ENCODE results near the gene IL1R2. TPM values are rescaled to one million over a fixed set of nuclear protein-coding genes. Genes with fewer than 3 reads are reported as not detected.

The IL1R2 gene
- total and polyA plus RNA-seq, 2 of the 13 experiments (the other 11 are each of a cell fraction or from before 2014, with no cell fraction given), result 3.6 to 7.3 TPM

- no peak for TF ChIP-seq THAP9 (CRISPR knock-in tag; IDR thresholded peaks at IDR 0.05; ENCODE audit: borderline replicate concordance)
- TF ChIP-seq ZNF431 (CRISPR knock-in tag; IDR thresholded peaks at IDR 0.05; ENCODE audit: borderline replicate concordance, low read depth), result no peak
- no peak for TF ChIP-seq ZNF367 (CRISPR knock-in tag; IDR thresholded peaks at IDR 0.05; ENCODE audit: borderline replicate concordance)
- no peak for TF ChIP-seq MYNN (CRISPR knock-in tag; IDR thresholded peaks at IDR 0.05; ENCODE audit: low read depth)
- TF ChIP-seq ZHX1 (CRISPR knock-in tag; IDR thresholded peaks at IDR 0.05; ENCODE audit: low read depth), result no peak
These were observed 56.7 kb downstream of the IL1R2 start (continued) for GRCh38 chr2:102048465-102048864.

DNA sequence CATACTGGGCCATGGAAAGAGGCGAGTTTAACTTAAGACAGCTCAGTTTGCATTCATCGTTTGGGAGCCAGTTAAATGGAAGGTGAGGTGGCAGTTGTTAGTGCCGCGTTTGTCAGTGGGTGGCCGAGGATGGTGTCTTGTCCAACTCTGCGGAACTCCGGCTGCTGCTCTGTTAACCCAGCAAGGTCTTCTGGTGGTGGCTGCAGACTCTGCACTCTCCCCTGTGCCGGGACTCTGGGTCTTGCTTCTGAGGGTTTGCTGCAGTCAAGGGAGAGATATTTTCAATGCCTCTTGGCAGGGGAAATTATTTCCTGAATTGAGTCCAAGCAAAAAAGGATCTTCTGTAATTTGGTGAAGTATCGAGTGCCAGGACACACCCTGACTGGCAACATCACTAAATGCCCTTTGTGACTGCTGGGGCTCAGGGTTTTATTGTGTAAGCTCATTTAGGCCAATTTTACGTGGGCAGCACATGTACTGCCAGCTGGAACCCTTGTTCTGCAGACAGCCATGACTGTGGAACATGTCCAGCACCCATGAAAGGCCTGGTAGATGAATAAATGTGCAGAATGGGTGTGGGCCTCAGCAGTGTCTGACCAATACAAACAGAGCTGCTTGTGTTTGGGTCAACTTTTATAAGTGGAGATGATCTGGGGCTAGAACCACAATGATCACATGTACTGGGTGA lies 58.1 kb downstream of the IL1R2 start:
- 93% methylated on average over 10 of the region's 10 CpGs for WGBS (ENCODE audit: low lambda C conversion rate)
- Histone ChIP-seq H3K4me3 (replicated peaks in 1 of 3; ENCODE audit: insufficient read depth in 1 of 3, low read depth in 2 of 3, low read length in 3 of 3) (no peak overlapping the region), H4K20me1 (ENCODE audit: insufficient read depth, low read length) (no peaks in the 10 kb centered on the region), H3K36me3 (replicated peaks in 1 of 2; ENCODE audit: control insufficient read depth in 1 of 2, insufficient read depth in 2 of 2, low read length in 2 of 2) (no peaks in the 10 kb centered on the region), H3K4me2 (ENCODE audit: low read depth, low read length) (no peak overlapping the region), H3K9me3 (ENCODE audit: low read length) (no peaks in the 10 kb centered on the region), H3K9ac (ENCODE audit: insufficient read depth, low read depth, low read length) (no peak overlapping the region), H3K79me2 (ENCODE audit: insufficient read depth, low read length) (no peaks in the 10 kb centered on the region), H3K27ac (ENCODE audit: extremely low read length, insufficient read depth, low read length) (no peak overlapping the region), H3K27me3 (ENCODE audit: control insufficient read depth in 1 of 2, insufficient read depth in 2 of 2, low read length in 2 of 2) (no peaks in the 10 kb centered on the region), H2AFZ (ENCODE audit: low read length) (no peak overlapping the region), H3K4me1 (ENCODE audit: insufficient read depth, low read length) (peaks cover 87% of the 10 kb centered on the region)
- BruUV-seq (replicated peaks), result no TSS peak
- intact Hi-C loops (cut with micrococcal nuclease; ENCODE audit: unreplicated experiment) (no loop called here), in situ Hi-C loops (cut with HindIII; ENCODE audit: extremely low pct_ligation_motif_present, low pct_unique_long_range_greater_than_20kb) (no loop called here)
- ChIA-PET POLR2A (interaction anchor here (1.3 kb wide), 1 partner anchor 9 kb away, joined by 4 read pairs; no protein-coding TSS in a partner anchor), CTCF (ENCODE audit: low intra/inter-chr PET ratio, low total read pairs) (no interaction called here)
- no peak for DNase-seq (ENCODE audit: low spot score)
- FAIRE-seq, result no peak
- no peak for ATAC-seq
- TF ChIP-seq STAG1 (CRISPR knock-in tag; IDR thresholded peaks at IDR 0.05), result no peak
- TF ChIP-seq CREB3 (CRISPR knock-in tag; IDR thresholded peaks at IDR 0.05), result no peak
- no peak for TF ChIP-seq MBD4 (IDR thresholded peaks at IDR 0.05; ENCODE audit: borderline replicate concordance, low read length)
- no peak for TF ChIP-seq ETS1 (CRISPR knock-in tag; IDR thresholded peaks at IDR 0.05)
